ENCODE results near the gene ERN1. TPM values are rescaled to one million over a fixed set of nuclear protein-coding genes. Genes with fewer than 3 reads are reported as not detected.

The ERN1 gene
- total and polyA plus RNA-seq, 2 of the 13 experiments (the other 11 are each of a cell fraction or from before 2014, with no cell fraction given): 6.0 to 12.7 TPM

GRCh38 chr17:64129515-64129764 lies 504 bp downstream of the ERN1 start (continued):
- TF ChIP-seq ZNF841 (CRISPR knock-in tag; IDR thresholded peaks at IDR 0.05; ENCODE audit: borderline replicate concordance) (peak; percentile 44; the same call in 1 of the 2 replicates), ISX (CRISPR knock-in tag; conservative IDR thresholded peaks at IDR 0.05) (no peak), EP300 (IDR thresholded peaks at IDR 0.05; ENCODE audit: low read depth in 2 of 2, low read length in 2 of 2) (no peak), EP300 (CRISPR knock-in tag; IDR thresholded peaks at IDR 0.05; ENCODE audit: borderline replicate concordance) (no peak), HNRNPUL1 (IDR thresholded peaks at IDR 0.05; ENCODE audit: low read depth, low read length) (no peak), ZNF143 (CRISPR knock-in tag; IDR thresholded peaks at IDR 0.05) (0 out of 2 replicates have a peak, but pooled peaks have one; percentile 41), ZNF160 (CRISPR knock-in tag; IDR thresholded peaks at IDR 0.05) (0 out of 2 replicates have a peak, but pooled peaks have one; percentile 70), ZNF672 (CRISPR knock-in tag; IDR thresholded peaks at IDR 0.05) (0 out of 2 replicates have a peak, but pooled peaks have one; percentile 21), RNF219 (CRISPR knock-in tag; IDR thresholded peaks at IDR 0.05) (no peak), RBM22 (optimal IDR thresholded peaks at IDR 0.05; ENCODE audit: low read length) (no peak), ZSCAN20 (CRISPR knock-in tag; IDR thresholded peaks at IDR 0.05; ENCODE audit: borderline replicate concordance) (0 out of 2 replicates have a peak, but pooled peaks have one; percentile 92), ZNF75D (CRISPR knock-in tag; IDR thresholded peaks at IDR 0.05; ENCODE audit: borderline replicate concordance) (no peak), ESRRA (CRISPR knock-in tag; IDR thresholded peaks at IDR 0.05; ENCODE audit: low read depth) (peak; percentile 32; the same call in 1 of the 2 replicates), ZNF317 (CRISPR knock-in tag; IDR thresholded peaks at IDR 0.05) (0 out of 2 replicates have a peak, but pooled peaks have one; percentile 15), ZNF484 (CRISPR knock-in tag; IDR thresholded peaks at IDR 0.05; ENCODE audit: borderline replicate concordance, low read depth) (no peak; the same call in 1 of the 2 replicates), NCOA1 (CRISPR knock-in tag; IDR thresholded peaks at IDR 0.05) (0 out of 2 replicates have a peak, but pooled peaks have one; percentile 43), ARID2 (CRISPR knock-in tag; IDR thresholded peaks at IDR 0.05; ENCODE audit: borderline replicate concordance) (0 out of 2 replicates have a peak, but pooled peaks have one; percentile 80), ARNTL (CRISPR knock-in tag; IDR thresholded peaks at IDR 0.05) (peak; percentile 37; the same call in 1 of the 2 replicates), ZNF34 (CRISPR knock-in tag; IDR thresholded peaks at IDR 0.05; ENCODE audit: borderline replicate concordance) (no peak), ZSCAN30 (CRISPR knock-in tag; IDR thresholded peaks at IDR 0.05) (no peak), ZNF20 (CRISPR knock-in tag; IDR thresholded peaks at IDR 0.05) (0 out of 2 replicates have a peak, but pooled peaks have one; percentile 72), PPARG (CRISPR knock-in tag; conservative IDR thresholded peaks at IDR 0.05) (no peak), MED8 (CRISPR knock-in tag; IDR thresholded peaks at IDR 0.05; ENCODE audit: insufficient replicate concordance) (peak; percentile 29), ZNF282 (IDR thresholded peaks at IDR 0.05; ENCODE audit: partially characterized antibody) (no peak), KLF6 (CRISPR knock-in tag; IDR thresholded peaks at IDR 0.05) (0 out of 2 replicates have a peak, but pooled peaks have one; percentile 1), ZNF501 (CRISPR knock-in tag; IDR thresholded peaks at IDR 0.05) (0 out of 2 replicates have a peak, but pooled peaks have one; percentile 1), ZNF264 (CRISPR knock-in tag; IDR thresholded peaks at IDR 0.05) (0 out of 2 replicates have a peak, but pooled peaks have one; percentile 5)
- TF ChIP-seq, protein P1, sequence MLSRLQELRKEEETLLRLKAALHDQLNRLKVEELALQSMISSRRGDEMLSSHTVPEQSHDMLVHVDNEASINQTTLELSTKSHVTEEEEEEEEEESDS (CRISPR knock-in tag; IDR thresholded peaks at IDR 0.05; ENCODE audit: borderline replicate concordance): peak; percentile 89; the same call in 1 of the 2 replicates
- TF ChIP-seq, protein P2, sequence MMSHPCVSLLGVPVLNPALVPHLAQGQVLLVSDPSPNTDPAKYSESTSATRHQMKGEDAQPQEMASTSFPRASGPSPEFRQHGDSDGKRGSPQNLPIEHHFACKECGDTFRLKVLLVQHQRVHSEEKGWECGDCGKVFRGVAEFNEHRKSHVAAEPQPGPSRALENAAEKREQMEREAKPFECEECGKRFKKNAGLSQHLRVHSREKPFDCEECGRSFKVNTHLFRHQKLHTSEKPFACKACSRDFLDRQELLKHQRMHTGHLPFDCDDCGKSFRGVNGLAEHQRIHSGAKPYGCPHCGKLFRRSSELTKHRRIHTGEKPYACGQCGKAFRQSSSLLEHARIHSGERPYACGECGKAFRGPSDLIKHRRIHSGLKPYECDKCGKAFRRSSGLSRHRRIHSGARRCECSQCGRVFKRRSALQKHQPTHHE (CRISPR knock-in tag; IDR thresholded peaks at IDR 0.05; ENCODE audit: borderline replicate concordance): no peak

Data from HepG2 (cell line).